HG03520 (cell line): ENCODE results near the gene FPGS.

Experiments used
- ATAC-seq: cut with Tn5 transposase; IDR thresholded peaks from one replicate; pipeline ENCODE4 v1.9.1; 2021; ENCODE audit warnings: mild to moderate bottlenecking, moderate library complexity; ENCODE audit not compliant: unreplicated experiment

The FPGS gene

GRCh38 chr9:127856094-127856728 lies 53.5 kb downstream of the FPGS start:
- no peak for ATAC-seq

GRCh38 chr9:127856729-127857116 lies 54.0 kb downstream of the FPGS start:
- ATAC-seq: no peak

GRCh38 chr9:127857278-127857677 lies 54.6 kb downstream of the FPGS start:
- ATAC-seq: no peak

- no peak for ATAC-seq
These were observed 55.4 kb downstream of the FPGS start for GRCh38 chr9:127858041-127858512.

- ATAC-seq: no peak
These were observed 57.6 kb downstream of the FPGS start for GRCh38 chr9:127860260-127860659.

- ATAC-seq: no peak
These were observed 58.1 kb downstream of the FPGS start for GRCh38 chr9:127860779-127861178.

DNA sequence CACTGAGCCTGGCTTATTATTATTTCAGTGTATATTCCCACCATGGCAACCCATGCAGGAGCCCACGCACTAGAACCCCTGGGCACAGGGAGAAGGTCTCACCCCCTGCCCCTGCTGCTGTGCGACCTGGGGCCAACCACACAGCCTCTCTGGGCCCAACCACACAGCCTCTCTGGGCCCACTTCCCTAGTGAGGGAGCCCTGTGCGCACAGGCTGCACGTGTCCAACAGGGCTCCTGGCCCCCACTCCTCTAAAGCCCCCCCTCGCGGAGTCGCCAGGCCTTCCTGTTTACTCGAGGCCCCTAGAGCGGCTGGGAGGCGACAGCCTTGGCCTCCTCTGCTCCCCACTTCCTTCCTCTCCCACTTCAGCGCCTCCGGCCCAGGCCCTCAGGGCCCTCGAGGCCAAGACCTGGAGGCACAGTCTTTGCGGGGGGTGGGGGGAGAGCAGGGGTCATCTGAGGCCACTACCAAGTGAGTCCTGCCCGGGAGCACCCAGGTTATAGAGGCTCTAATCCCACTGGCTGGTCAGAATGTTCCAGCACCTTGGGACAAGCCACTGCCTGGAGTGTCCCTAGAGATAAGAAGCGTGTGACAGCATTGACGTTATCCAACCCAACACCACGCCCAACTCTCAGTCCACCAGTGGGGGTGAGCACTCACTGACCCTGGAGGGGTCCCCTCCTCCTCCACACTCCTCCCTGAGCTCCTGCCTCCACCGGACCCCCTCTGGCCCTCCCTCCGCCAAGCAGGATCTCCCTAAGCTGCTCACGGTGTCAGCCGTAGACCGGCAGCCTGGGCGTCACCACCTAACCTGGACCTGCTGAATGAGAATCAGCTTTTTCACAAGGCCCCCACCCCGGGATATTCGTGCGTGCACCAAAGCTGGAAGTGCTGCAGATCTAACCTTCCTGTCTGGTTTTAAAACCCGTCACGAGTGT lies 59.7 kb downstream of the FPGS start:
- no peak for ATAC-seq

DNA sequence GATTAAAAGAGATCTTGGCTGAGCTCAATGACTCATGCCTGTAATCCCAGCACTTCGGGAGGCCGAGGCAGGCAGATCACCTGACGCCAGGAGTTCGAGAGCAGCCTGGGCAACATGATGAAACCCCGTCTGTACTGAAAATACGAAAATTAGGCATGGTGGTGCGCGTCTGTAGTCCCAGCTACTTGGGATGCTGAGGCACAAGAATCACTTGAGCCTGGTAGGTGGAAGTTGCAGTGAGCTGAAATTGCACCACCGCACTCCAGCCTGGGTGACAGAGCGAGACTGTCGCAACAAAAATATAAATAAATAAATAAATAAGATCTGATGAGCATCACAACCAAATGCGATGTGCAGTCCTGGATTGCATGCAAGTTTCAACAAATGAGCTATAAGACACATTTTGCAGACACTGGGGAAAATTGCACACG lies 60.5 kb downstream of the FPGS start:
- no peak for ATAC-seq
